DOHH2 (cell line): ENCODE results near the gene MEGF8.
A peak's percentile ranks its signal among the peaks of the same experiment; 100 is the strongest.

Source experiments
- H3F3A ChIP-seq: fragments of 200-600 bp; sonication (generic), shearing (Covaris generic); 2 replicates; pipeline ENCODE4 v1.6.0; 2016; ENCODE audit warnings: antibody characterized with exemption, mild to moderate bottlenecking; ENCODE audit not compliant: control insufficient read depth, insufficient read depth
- H3K27ac ChIP-seq: fragments of 200-600 bp; sonication (generic); 2 replicates; pipeline ENCODE4 v1.5.1; 2014; ENCODE audit warnings: low read depth, mild to moderate bottlenecking, low read length, moderate library complexity
- H3K27me3 ChIP-seq: fragments of 200-600 bp; sonication (generic); 2 replicates; pipeline ENCODE4 v1.6.1; 2014; ENCODE audit warnings: mild to moderate bottlenecking, low read length, mixed read lengths; ENCODE audit not compliant: control insufficient read depth
- H3K36me3 ChIP-seq: fragments of 200-600 bp; sonication (generic); 2 replicates; pipeline ENCODE4 v1.6.1; 2014; ENCODE audit warnings: mild to moderate bottlenecking, low read length, moderate library complexity, mixed read lengths; ENCODE audit not compliant: control insufficient read depth
- H3K4me1 ChIP-seq: fragments of 200-600 bp; sonication (generic); 2 replicates; pipeline ENCODE4 v1.6.1; 2014; ENCODE audit warnings: mild to moderate bottlenecking, low read length, mixed read lengths; ENCODE audit not compliant: control insufficient read depth
- H3K4me2 ChIP-seq: fragments of 200-600 bp; sonication (generic); 2 replicates; pipeline ENCODE4 v1.6.0; 2014; ENCODE audit warnings: mild to moderate bottlenecking, low read length, moderate library complexity
- H3K4me3 ChIP-seq: fragments of 200-600 bp; sonication (generic); 2 replicates; pipeline ENCODE4 v1.5.1; 2014; ENCODE audit warnings: mild to moderate bottlenecking, low read length, mixed read lengths
- H3K79me2 ChIP-seq: fragments of 200-600 bp; sonication (generic); 2 replicates; pipeline ENCODE4 v1.6.1; 2014; ENCODE audit warnings: mild to moderate bottlenecking, low read length, mixed read lengths; ENCODE audit not compliant: control insufficient read depth
- H3K9me2 ChIP-seq: fragments of 200-600 bp; sonication (generic); replicated peaks from 2 replicates; pipeline ENCODE4 v1.6.1; 2014; ENCODE audit warnings: mild to moderate bottlenecking, low read length, mixed read lengths; ENCODE audit not compliant: control insufficient read depth
- H3K9me3 ChIP-seq: fragments of 200-600 bp; sonication (generic); 2 replicates; pipeline ENCODE4 v1.6.1; 2014; ENCODE audit warnings: antibody characterized with exemption, low read length, mixed read lengths; ENCODE audit not compliant: control insufficient read depth, insufficient read depth
- H4K20me1 ChIP-seq: fragments of 200-600 bp; sonication (generic); 2 replicates; pipeline ENCODE4 v1.6.0; 2014; ENCODE audit warnings: low read depth, mild to moderate bottlenecking, antibody characterized with exemption, low read length, moderate library complexity; ENCODE audit not compliant: control insufficient read depth, insufficient read depth
- EZH2phosphoT487 ChIP-seq: fragments of 200-600 bp; sonication (generic); IDR thresholded peaks from 2 replicates; pipeline ENCODE4 v1.6.1; 2017; ENCODE audit warnings: borderline replicate concordance, mild to moderate bottlenecking, antibody characterized with exemption, low read length, moderate library complexity, mixed read lengths
- TF ChIP-seq, protein P1 (sequence below): fragments of 200-600 bp; sonication (generic); IDR thresholded peaks from one replicate; pipeline ENCODE4 v1.5.1; 2014; ENCODE audit warnings: antibody characterized with exemption, mild to moderate bottlenecking, low read depth, low read length; ENCODE audit not compliant: poor library complexity, severe bottlenecking

Gene MEGF8

GRCh38 chr19:42303101-42303464 lies 22.4 kb upstream of the MEGF8 start:
- peak overlapping the region; percentile 88 for H3K4me2 ChIP-seq
- TF ChIP-seq, protein P1, sequence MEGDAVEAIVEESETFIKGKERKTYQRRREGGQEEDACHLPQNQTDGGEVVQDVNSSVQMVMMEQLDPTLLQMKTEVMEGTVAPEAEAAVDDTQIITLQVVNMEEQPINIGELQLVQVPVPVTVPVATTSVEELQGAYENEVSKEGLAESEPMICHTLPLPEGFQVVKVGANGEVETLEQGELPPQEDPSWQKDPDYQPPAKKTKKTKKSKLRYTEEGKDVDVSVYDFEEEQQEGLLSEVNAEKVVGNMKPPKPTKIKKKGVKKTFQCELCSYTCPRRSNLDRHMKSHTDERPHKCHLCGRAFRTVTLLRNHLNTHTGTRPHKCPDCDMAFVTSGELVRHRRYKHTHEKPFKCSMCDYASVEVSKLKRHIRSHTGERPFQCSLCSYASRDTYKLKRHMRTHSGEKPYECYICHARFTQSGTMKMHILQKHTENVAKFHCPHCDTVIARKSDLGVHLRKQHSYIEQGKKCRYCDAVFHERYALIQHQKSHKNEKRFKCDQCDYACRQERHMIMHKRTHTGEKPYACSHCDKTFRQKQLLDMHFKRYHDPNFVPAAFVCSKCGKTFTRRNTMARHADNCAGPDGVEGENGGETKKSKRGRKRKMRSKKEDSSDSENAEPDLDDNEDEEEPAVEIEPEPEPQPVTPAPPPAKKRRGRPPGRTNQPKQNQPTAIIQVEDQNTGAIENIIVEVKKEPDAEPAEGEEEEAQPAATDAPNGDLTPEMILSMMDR = no peak
- TF ChIP-seq EZH2phosphoT487 = no peak
- H3K79me2 ChIP-seq = peaks cover 6% of the 10 kb centered on the region; the same call in 1 of the 2 replicates
- H3K27ac ChIP-seq = no peak overlapping the region
- H4K20me1 ChIP-seq = no peaks in the 10 kb centered on the region
- peak overlapping the region; percentile 37 for H3K4me3 ChIP-seq
- no peaks in the 10 kb centered on the region for H3K9me3 ChIP-seq
- peaks cover 3% of the 10 kb centered on the region; the same call in 1 of the 2 replicates for H3K36me3 ChIP-seq
- H3K27me3 ChIP-seq = no peaks in the 10 kb centered on the region
- peaks cover 20% of the 10 kb centered on the region for H3K4me1 ChIP-seq
- H3K9me2 ChIP-seq = no peaks in the 10 kb centered on the region
- peaks cover 2% of the 10 kb centered on the region; the same call in 1 of the 2 replicates for H3F3A ChIP-seq

- Histone ChIP-seq H3K4me1 (peaks cover 20% of the 10 kb centered on the region), H3K27me3 (no peaks in the 10 kb centered on the region), H3K9me2 (no peaks in the 10 kb centered on the region), H4K20me1 (no peaks in the 10 kb centered on the region), H3K9me3 (no peaks in the 10 kb centered on the region), H3K4me2 (no peak overlapping the region), H3K4me3 (no peak overlapping the region), H3K36me3 (peaks cover 3% of the 10 kb centered on the region; the same call in 1 of the 2 replicates), H3F3A (no peaks in the 10 kb centered on the region), H3K79me2 (peaks cover 6% of the 10 kb centered on the region; the same call in 1 of the 2 replicates), H3K27ac (no peak overlapping the region)
- TF ChIP-seq, protein P1 = no peak
- TF ChIP-seq EZH2phosphoT487 = no peak
Observed at GRCh38 chr19:42303876-42304275, 21.6 kb upstream of the MEGF8 start.

- H3K79me2 ChIP-seq = peaks cover 4% of the 10 kb centered on the region; the same call in 1 of the 2 replicates
- H3K27ac ChIP-seq = no peak overlapping the region
- H3K4me3 ChIP-seq = no peak overlapping the region
- H3K9me3 ChIP-seq = no peaks in the 10 kb centered on the region
- H3K27me3 ChIP-seq = no peaks in the 10 kb centered on the region
- no peak for TF ChIP-seq EZH2phosphoT487
- TF ChIP-seq, protein P1 = no peak
- H3K9me2 ChIP-seq = no peaks in the 10 kb centered on the region
- no peaks in the 10 kb centered on the region for H4K20me1 ChIP-seq
- H3K4me1 ChIP-seq = peaks cover 14% of the 10 kb centered on the region
- H3F3A ChIP-seq = no peaks in the 10 kb centered on the region
- H3K4me2 ChIP-seq = no peak overlapping the region
- H3K36me3 ChIP-seq = no peaks in the 10 kb centered on the region
Observed at GRCh38 chr19:42306646-42307045, 18.8 kb upstream of the MEGF8 start.
